Measurements from ENCODE around the gene WNT6.

Gene WNT6

GRCh38 chr2:218881744-218882460 is 22.3 kb downstream of the WNT6 start:
- Histone ChIP-seq H3K27me3 (ENCODE audit: control insufficient read depth, low read length) (peaks cover 41% of the 10 kb centered on the region), H3F3A (ENCODE audit: control insufficient read depth, insufficient read depth) (peaks cover 18% of the 10 kb centered on the region), H3K9me2 (replicated peaks; ENCODE audit: control insufficient read depth, low read length) (no peaks in the 10 kb centered on the region), H4K20me1 (ENCODE audit: control insufficient read depth, insufficient read depth, low read depth, low read length) (no peaks in the 10 kb centered on the region), H3K4me2 (ENCODE audit: low read length) (peak overlapping the region; percentile 84), H3K4me3 (ENCODE audit: low read length) (peak overlapping the region; percentile 75), H3K9me3 (ENCODE audit: control insufficient read depth, insufficient read depth, low read length) (no peaks in the 10 kb centered on the region), H3K27ac (ENCODE audit: low read depth, low read length) (no peak overlapping the region), H3K79me2 (ENCODE audit: control insufficient read depth, low read length) (no peaks in the 10 kb centered on the region), H3K4me1 (ENCODE audit: control insufficient read depth, low read length) (peaks cover 97% of the 10 kb centered on the region), H3K36me3 (ENCODE audit: control insufficient read depth, low read length) (peaks cover 6% of the 10 kb centered on the region; the same call in 1 of the 2 replicates)
- TF ChIP-seq CTCF (IDR thresholded peaks at IDR 0.05; ENCODE audit: low read depth, low read length, poor library complexity, severe bottlenecking) (no peak), EZH2phosphoT487 (IDR thresholded peaks at IDR 0.05; ENCODE audit: borderline replicate concordance, low read length) (no peak)

- Histone ChIP-seq H3K9me2 (replicated peaks; ENCODE audit: control insufficient read depth, low read length) (no peaks in the 10 kb centered on the region), H4K20me1 (ENCODE audit: control insufficient read depth, insufficient read depth, low read depth, low read length) (no peaks in the 10 kb centered on the region), H3K27me3 (ENCODE audit: control insufficient read depth, low read length) (peaks cover 41% of the 10 kb centered on the region), H3K27ac (ENCODE audit: low read depth, low read length) (no peak overlapping the region), H3F3A (ENCODE audit: control insufficient read depth, insufficient read depth) (peaks cover 18% of the 10 kb centered on the region), H3K36me3 (ENCODE audit: control insufficient read depth, low read length) (peaks cover 6% of the 10 kb centered on the region; the same call in 1 of the 2 replicates), H3K4me1 (ENCODE audit: control insufficient read depth, low read length) (peaks cover 97% of the 10 kb centered on the region), H3K4me3 (ENCODE audit: low read length) (peak overlapping the region; percentile 75), H3K9me3 (ENCODE audit: control insufficient read depth, insufficient read depth, low read length) (no peaks in the 10 kb centered on the region), H3K79me2 (ENCODE audit: control insufficient read depth, low read length) (no peaks in the 10 kb centered on the region), H3K4me2 (ENCODE audit: low read length) (peak overlapping the region; percentile 84)
- TF ChIP-seq EZH2phosphoT487 (IDR thresholded peaks at IDR 0.05; ENCODE audit: borderline replicate concordance, low read length) (no peak), CTCF (IDR thresholded peaks at IDR 0.05; ENCODE audit: low read depth, low read length, poor library complexity, severe bottlenecking) (no peak)
Measured at GRCh38 chr2:218882461-218882816, 22.8 kb downstream of the WNT6 start.

- TF ChIP-seq CTCF (IDR thresholded peaks at IDR 0.05; ENCODE audit: low read depth, low read length, poor library complexity, severe bottlenecking) (no peak), EZH2phosphoT487 (IDR thresholded peaks at IDR 0.05; ENCODE audit: borderline replicate concordance, low read length) (no peak)
- Histone ChIP-seq H3K4me2 (ENCODE audit: low read length) (peak overlapping the region; percentile 84), H3K27me3 (ENCODE audit: control insufficient read depth, low read length) (peaks cover 41% of the 10 kb centered on the region), H3K27ac (ENCODE audit: low read depth, low read length) (no peak overlapping the region), H3K4me1 (ENCODE audit: control insufficient read depth, low read length) (peaks cover 94% of the 10 kb centered on the region), H3K36me3 (ENCODE audit: control insufficient read depth, low read length) (peaks cover 6% of the 10 kb centered on the region; the same call in 1 of the 2 replicates), H3K9me2 (replicated peaks; ENCODE audit: control insufficient read depth, low read length) (no peaks in the 10 kb centered on the region), H3F3A (ENCODE audit: control insufficient read depth, insufficient read depth) (peaks cover 18% of the 10 kb centered on the region), H3K9me3 (ENCODE audit: control insufficient read depth, insufficient read depth, low read length) (no peaks in the 10 kb centered on the region), H4K20me1 (ENCODE audit: control insufficient read depth, insufficient read depth, low read depth, low read length) (no peaks in the 10 kb centered on the region), H3K4me3 (ENCODE audit: low read length) (peak overlapping the region; percentile 75), H3K79me2 (ENCODE audit: control insufficient read depth, low read length) (no peaks in the 10 kb centered on the region)
Measured at GRCh38 chr2:218882866-218883366, 23.3 kb downstream of the WNT6 start.

Measured in DOHH2 (cell line).